SHP77 (cell line): Measurements from ENCODE around the gene CENPC.
A peak's percentile ranks its signal among the peaks of the same experiment; 100 is the strongest.
"Not testable (repeated sequence)": the region's sequence is repeated elsewhere in the genome, so short reads cannot be mapped to it uniquely, and the experiment has no call there.

Source experiments
- DNase-seq, 2 experiments: peaks; one replicate each; lab custom pipeline; 2025; lab: John Stamatoyannopoulos, UW

CENPC gene

GRCh38 chr4:67545199-67546003 is at the start of gene CENPC:
Gene CENPC (minus strand): TSS chr4:67545503. CDS start chr4:67545355, 148 bp downstream.
- peak; percentile 97 to 98 for DNase-seq

- no peak for DNase-seq
Measured at GRCh38 chr4:67593741-67594175, 48.5 kb upstream of the CENPC start.

- DNase-seq = no peak
Measured at GRCh38 chr4:67587156-67587555, 41.9 kb upstream of the CENPC start.

GRCh38 chr4:67584496-67584895 is 39.2 kb upstream of the CENPC start:
- no peak for DNase-seq

- DNase-seq = no peak
Measured at GRCh38 chr4:67581913-67582312, 36.6 kb upstream of the CENPC start.

- DNase-seq = no peak
Measured at GRCh38 chr4:67581208-67581857, 36.0 kb upstream of the CENPC start.

- DNase-seq = no peak
Measured at GRCh38 chr4:67580577-67580976, 35.3 kb upstream of the CENPC start.

- no peak for DNase-seq
Measured at GRCh38 chr4:67576538-67576937, 31.2 kb upstream of the CENPC start.

- no peak for DNase-seq
Measured at GRCh38 chr4:67576059-67576466, 30.8 kb upstream of the CENPC start.

- peak; percentile 54 to 69 for DNase-seq
Measured at GRCh38 chr4:67575232-67576058, 30.1 kb upstream of the CENPC start.

GRCh38 chr4:67573193-67573592 is 27.9 kb upstream of the CENPC start:
- DNase-seq = no peak

GRCh38 chr4:67571975-67572374 is 26.7 kb upstream of the CENPC start:
- no peak for DNase-seq

- DNase-seq = no peak
Measured at GRCh38 chr4:67570537-67570936, 25.2 kb upstream of the CENPC start.

- DNase-seq = no peak
Measured at GRCh38 chr4:67568820-67569219, 23.5 kb upstream of the CENPC start.

GRCh38 chr4:67566335-67566734 is 21.0 kb upstream of the CENPC start:
- no peak for DNase-seq

GRCh38 chr4:67565284-67565683 is 20.0 kb upstream of the CENPC start:
- no peak for DNase-seq

GRCh38 chr4:67558493-67558892 is 13.2 kb upstream of the CENPC start, which contains the start of gene STAP1:
Gene STAP1 (plus strand): TSS chr4:67558727. CDS start chr4:67558810, 83 bp downstream.
- no peak for DNase-seq

GRCh38 chr4:67556436-67556835 is 11.1 kb upstream of the CENPC start:
- DNase-seq = no peak

- no peak for DNase-seq
Measured at GRCh38 chr4:67555447-67555846, 10.1 kb upstream of the CENPC start.

GRCh38 chr4:67554096-67554495 is 8.8 kb upstream of the CENPC start:
- DNase-seq = no peak

- not testable (repeated sequence) for DNase-seq
Measured at GRCh38 chr4:67552146-67552792, 7.0 kb upstream of the CENPC start.

- DNase-seq = no peak
Measured at GRCh38 chr4:67550857-67551256, 5.6 kb upstream of the CENPC start.
